Smooth muscle cell (in vitro differentiated cells): ENCODE measurements around the gene MSI2. TPM values are rescaled to one million over a fixed set of nuclear protein-coding genes. Genes with fewer than 3 reads are reported as not detected.
A peak's percentile ranks its signal among the peaks of the same experiment; 100 is the strongest.

Source experiments
- DNase-seq: peaks from one replicate; lab custom pipeline; 2025; ENCODE audit not compliant: unreplicated experiment; lab: John Stamatoyannopoulos, UW
- H2AFZ ChIP-seq: fragments of 200-600 bp; sonication (generic); 2 replicates; pipeline ENCODE4 v1.6.0; 2016; ENCODE audit warnings: antibody characterized with exemption, low read depth, mild to moderate bottlenecking
- H3F3A ChIP-seq: fragments of 200-600 bp; sonication (generic); 2 replicates; pipeline ENCODE4 v1.6.0; 2017; ENCODE audit warnings: antibody characterized with exemption, low read depth
- H3K27ac ChIP-seq: fragments of 200-600 bp; sonication (generic); 2 replicates; pipeline ENCODE4 v1.5.1; 2016; ENCODE audit warnings: low read depth, mild to moderate bottlenecking
- H3K27me3 ChIP-seq: fragments of 200-600 bp; sonication (generic); 2 replicates; pipeline ENCODE4 v1.6.1; 2016; ENCODE audit warnings: low read depth, mild to moderate bottlenecking
- H3K36me3 ChIP-seq: fragments of 200-600 bp; sonication (generic); 2 replicates; pipeline ENCODE4 v1.5.1; 2016; ENCODE audit warnings: low read depth
- H3K4me1 ChIP-seq: fragments of 200-600 bp; sonication (generic); 2 replicates; pipeline ENCODE4 v1.5.1; 2016; ENCODE audit warnings: low read depth
- H3K4me2 ChIP-seq: fragments of 200-600 bp; sonication (generic); 2 replicates; pipeline ENCODE4 v1.6.0; 2016; ENCODE audit warnings: mild to moderate bottlenecking
- H3K4me3 ChIP-seq: fragments of 200-600 bp; sonication (generic); 2 replicates; pipeline ENCODE4 v1.5.1; 2016; ENCODE audit warnings: mild to moderate bottlenecking
- H3K79me2 ChIP-seq: fragments of 200-600 bp; sonication (generic); 2 replicates; pipeline ENCODE4 v1.6.0; 2016; ENCODE audit warnings: low read depth, mild to moderate bottlenecking
- H3K9ac ChIP-seq: fragments of 200-600 bp; sonication (generic); 2 replicates; pipeline ENCODE4 v1.6.0; 2016; ENCODE audit warnings: low read depth
- H3K9me3 ChIP-seq: fragments of 200-600 bp; sonication (generic); replicated peaks from 2 replicates; pipeline ENCODE4 v1.5.1; 2016; ENCODE audit warnings: low read depth
- H4K20me1 ChIP-seq: fragments of 200-600 bp; sonication (generic); 2 replicates; pipeline ENCODE4 v1.6.0; 2016; ENCODE audit warnings: low read depth
- CTCF ChIP-seq: fragments of 200-600 bp; sonication (generic); IDR thresholded peaks from 2 replicates; pipeline ENCODE4 v1.5.1; 2017; ENCODE audit warnings: borderline replicate concordance, mild to moderate bottlenecking, antibody characterized with exemption; ENCODE audit not compliant: insufficient read depth, poor library complexity, severe bottlenecking
- WGBS: methylation state at CpG from one replicate; pipeline ENCODE4 v1.1.7; 2016; ENCODE audit warnings: low lambda C conversion rate; 5-methylcytosine and 5-hydroxymethylcytosine counted together
- polyA plus RNA-seq: library from polyadenylated mRNA; unstranded; fragments of >200 nt; fragmentation: Nextera tagmentation; extraction: Ambion mirVana; gene quantifications from 2 replicates; pipeline ENCODE4 v1.2.1, GENCODE V29; 2016
- total RNA-seq: library from RNA; depleted of rRNA; stranded (reverse); fragments of >200 nt; gene quantifications from 2 replicates; pipeline ENCODE4 v1.2.3, GENCODE V29; 2014

MSI2 gene
- total and polyA plus RNA-seq, 2 experiments from 2014 or later = 5.7 to 36.5 TPM

- peak overlapping the region; percentile 62 for H3K4me2 ChIP-seq
- no peaks in the 10 kb centered on the region for H3K36me3 ChIP-seq
- H4K20me1 ChIP-seq = no peaks in the 10 kb centered on the region
- no peak overlapping the region for H2AFZ ChIP-seq
- DNase-seq = no peak
- H3F3A ChIP-seq = peaks cover 11% of the 10 kb centered on the region
- H3K27ac ChIP-seq = peak overlapping the region; percentile 9
- no peaks in the 10 kb centered on the region for H3K9me3 ChIP-seq
- H3K9ac ChIP-seq = no peak overlapping the region
- WGBS = 49% methylated on average over 5 of the region's 5 CpGs
- TF ChIP-seq CTCF = no peak
- peaks cover under 1% of the 10 kb centered on the region for H3K79me2 ChIP-seq
- H3K4me3 ChIP-seq = no peak overlapping the region
- peaks cover 64% of the 10 kb centered on the region for H3K4me1 ChIP-seq
- H3K27me3 ChIP-seq = no peaks in the 10 kb centered on the region
Observed at GRCh38 chr17:57405491-57406072, 149.3 kb downstream of the MSI2 start.

- Histone ChIP-seq H2AFZ (no peak overlapping the region), H3K79me2 (peaks cover 6% of the 10 kb centered on the region), H3K27me3 (no peaks in the 10 kb centered on the region), H3K9ac (peak overlapping the region; percentile 11), H3K4me2 (peak overlapping the region; percentile 62), H3K4me3 (no peak overlapping the region), H4K20me1 (no peaks in the 10 kb centered on the region), H3K4me1 (peaks cover 63% of the 10 kb centered on the region), H3K36me3 (no peaks in the 10 kb centered on the region), H3F3A (peaks cover 11% of the 10 kb centered on the region), H3K9me3 (no peaks in the 10 kb centered on the region), H3K27ac (peak overlapping the region; percentile 80)
- TF ChIP-seq CTCF = no peak
- WGBS = 37% methylated on average over 25 of the region's 25 CpGs
- no peak for DNase-seq
Observed at GRCh38 chr17:57406131-57406980, 150.0 kb downstream of the MSI2 start.

- Histone ChIP-seq H3K27me3 (no peaks in the 10 kb centered on the region), H3K4me3 (no peak overlapping the region), H3K4me2 (peak overlapping the region; percentile 62), H4K20me1 (no peaks in the 10 kb centered on the region), H3K79me2 (peaks cover 6% of the 10 kb centered on the region), H3K9ac (peak overlapping the region; percentile 11), H3F3A (peaks cover 11% of the 10 kb centered on the region), H3K36me3 (no peaks in the 10 kb centered on the region), H2AFZ (no peak overlapping the region), H3K27ac (peak overlapping the region; percentile 80), H3K4me1 (peaks cover 60% of the 10 kb centered on the region), H3K9me3 (no peaks in the 10 kb centered on the region)
- DNase-seq = no peak
- WGBS = 64% methylated on average over 12 of the region's 12 CpGs
- no peak for TF ChIP-seq CTCF
Observed at GRCh38 chr17:57406981-57407286, 150.6 kb downstream of the MSI2 start.
